HepG2 (cell line): ENCODE results near the gene ZBTB20. TPM values are rescaled to one million over a fixed set of nuclear protein-coding genes. Genes with fewer than 3 reads are reported as not detected.

Experiments
- ATAC-seq: fragments of 200-7000 bp; cut with Tn5 transposase; 3 replicates; pipeline ENCODE4 v1.9.1; 2020; ENCODE audit warnings: mild to moderate bottlenecking, moderate library complexity
- BruUV-seq: library from RNA; stranded (reverse); fragments of 400-500 nt; replicated peaks from 2 replicates; lab custom pipeline; 2021; lab: Mats Ljungman, UMichigan
- CTCF ChIA-PET: fragments of 300-600 bp; formaldehyde crosslinking; extraction: SDS; loops from one replicate; lab custom pipeline; 2021; ENCODE audit warnings: low total read pairs, inconsistent platforms, low intra/inter-chr PET ratio; lab: Yijun Ruan, JAX
- POLR2A ChIA-PET: fragments of 350-600 bp; sonication (Branson Sonifier 250); formaldehyde crosslinking; loops from one replicate; lab custom pipeline; 2020; ENCODE audit warnings: antibody characterized with exemption, inconsistent platforms; lab: Yijun Ruan, JAX
- DNase-seq: peaks from one replicate; pipeline ENCODE4 v3.0.0-alpha.2; 2015; ENCODE audit warnings: low spot score
- FAIRE-seq: peaks from 3 replicates; lab custom pipeline; 2011; peaks lifted over from hg19 to GRCh38; lab: Jason Lieb, UNC
- H2AFZ ChIP-seq: one replicate; pipeline ENCODE4 v1.6.1; 2011; ENCODE audit warnings: low read length, inconsistent platforms
- H3K27ac ChIP-seq: fragments of 300-600 bp; 3 replicates; pipeline ENCODE4 v1.8.0; 2011; ENCODE audit warnings: mixed run types, mild to moderate bottlenecking, mixed read lengths, low read length, inconsistent platforms; ENCODE audit not compliant: insufficient read depth; ENCODE audit errors: extremely low read length
- H3K27me3 ChIP-seq, 2 experiments: fragments of 200-600 bp in 1 of 2; 2 replicates in 1 of 2; 3 replicates in 1 of 2; pipeline versions ENCODE4 v1.6.0 to v1.8.0; 2011; ENCODE audit warnings: low read length in 2 of 2, mild to moderate bottlenecking in 2 of 2, moderate library complexity in 2 of 2, inconsistent platforms in 1 of 2; ENCODE audit not compliant: insufficient read depth in 2 of 2, control insufficient read depth in 1 of 2
- H3K36me3 ChIP-seq, 2 experiments: fragments of 200-600 bp in 1 of 2; replicated peaks in 1 of 2; 2 replicates in 1 of 2; 3 replicates in 1 of 2; pipeline versions ENCODE4 v1.5.1 to v1.8.0; 2011; ENCODE audit warnings: low read length in 2 of 2, inconsistent platforms in 1 of 2; ENCODE audit not compliant: insufficient read depth in 2 of 2, control insufficient read depth in 1 of 2
- H3K4me1 ChIP-seq: 2 replicates; pipeline ENCODE4 v1.5.1; 2012; ENCODE audit warnings: low read length, inconsistent platforms; ENCODE audit not compliant: insufficient read depth
- H3K4me2 ChIP-seq: 2 replicates; pipeline ENCODE4 v1.6.0; 2011; ENCODE audit warnings: low read depth, low read length, inconsistent platforms
- H3K4me3 ChIP-seq, 3 experiments: fragments of 200-600 bp in 1 of 3; sonication (generic), shearing (Covaris generic) in 1 of 3; replicated peaks in 1 of 3; 2 replicates each; pipeline ENCODE4 v1.5.1; 2011 to 2016; ENCODE audit warnings: low read length in 3 of 3, inconsistent platforms in 2 of 3, low read depth in 2 of 3, mild to moderate bottlenecking in 2 of 3, control low read depth in 1 of 3, mixed read lengths in 1 of 3; ENCODE audit not compliant: insufficient read depth in 1 of 3
- H3K79me2 ChIP-seq: one replicate; pipeline ENCODE4 v1.6.1; 2011; ENCODE audit warnings: low read length, inconsistent platforms; ENCODE audit not compliant: insufficient read depth
- H3K9ac ChIP-seq: 2 replicates; pipeline ENCODE4 v1.6.0; 2011; ENCODE audit warnings: mild to moderate bottlenecking, low read depth, low read length, inconsistent platforms; ENCODE audit not compliant: insufficient read depth
- H3K9me3 ChIP-seq: 2 replicates; pipeline ENCODE4 v1.5.1; 2012; ENCODE audit warnings: mild to moderate bottlenecking, low read length
- H4K20me1 ChIP-seq: 2 replicates; pipeline ENCODE4 v1.6.0; 2011; ENCODE audit warnings: inconsistent platforms, mild to moderate bottlenecking, low read length, moderate library complexity; ENCODE audit not compliant: insufficient read depth
- ATM ChIP-seq: fragments of 450-650 bp; IDR thresholded peaks from 2 replicates; pipeline ENCODE4 v1.7.1; 2017; ENCODE audit warnings: mild to moderate bottlenecking, borderline replicate concordance
- CEBPB ChIP-seq: IDR thresholded peaks from 2 replicates; pipeline ENCODE4 v1.6.1; 2011; ENCODE audit warnings: low read depth, low read length, improper control_type of control experiment, borderline replicate concordance
- EEA1 ChIP-seq: sonication (generic); formaldehyde crosslinking; IDR thresholded peaks from 2 replicates; pipeline ENCODE4 v1.5.1; 2020; ENCODE audit warnings: mild to moderate bottlenecking, missing genetic modification reagents, borderline replicate concordance
- HMGA1 ChIP-seq: sonication (generic); formaldehyde crosslinking; conservative IDR thresholded peaks from 2 replicates; pipeline ENCODE4 v1.4.0; 2020; ENCODE audit warnings: missing genetic modification reagents
- KMT2A ChIP-seq: sonication (generic); formaldehyde crosslinking; IDR thresholded peaks from 2 replicates; pipeline ENCODE4 v1.4.0; 2020; ENCODE audit warnings: missing genetic modification reagents
- PHF5A ChIP-seq: IDR thresholded peaks from one replicate; pipeline ENCODE4 v1.6.1; 2018; ENCODE audit warnings: low read depth, missing genetic modification reagents; ENCODE audit not compliant: unreplicated experiment
- TCF7 ChIP-seq: sonication (generic); IDR thresholded peaks from 2 replicates; pipeline ENCODE4 v1.6.1; 2016; ENCODE audit warnings: antibody characterized with exemption, low read depth
- ZKSCAN8 ChIP-seq: IDR thresholded peaks from 2 replicates; pipeline ENCODE4 v1.6.1; 2016; ENCODE audit warnings: borderline replicate concordance, missing genetic modification reagents, missing compliant biosample characterization
- ZNF317 ChIP-seq: sonication (generic); formaldehyde crosslinking; IDR thresholded peaks from 2 replicates; pipeline ENCODE4 v1.5.0; 2020; ENCODE audit warnings: mild to moderate bottlenecking, missing genetic modification reagents
- ZNF326 ChIP-seq: sonication (generic); formaldehyde crosslinking; IDR thresholded peaks from 2 replicates; pipeline ENCODE4 v1.4.0; 2020; ENCODE audit warnings: missing genetic modification reagents, borderline replicate concordance
- ZNF441 ChIP-seq: sonication (generic); formaldehyde crosslinking; IDR thresholded peaks from 2 replicates; pipeline ENCODE4 v1.7.0; 2021; ENCODE audit warnings: missing genetic modification reagents, borderline replicate concordance
- ZNF652 ChIP-seq: IDR thresholded peaks from 2 replicates; pipeline ENCODE4 v1.6.1; 2016; ENCODE audit warnings: low read depth, borderline replicate concordance
- ZNF780A ChIP-seq: sonication (generic); formaldehyde crosslinking; IDR thresholded peaks from 2 replicates; pipeline ENCODE4 v1.8.0; 2022; ENCODE audit warnings: mild to moderate bottlenecking, missing genetic modification reagents, moderate library complexity
- WGBS: methylation state at CpG from one replicate; pipeline ENCODE4 v1.1.6; 2017; ENCODE audit warnings: low lambda C conversion rate; 5-methylcytosine and 5-hydroxymethylcytosine counted together
- in situ Hi-C: cut with HindIII; loops from 2 replicates; pipeline ENCODE4 v1.10.0; 2017; ENCODE audit warnings: low pct_unique_long_range_greater_than_20kb; ENCODE audit not compliant: extremely low pct_ligation_motif_present
- intact Hi-C: fragments of 100-400 bp; cut with micrococcal nuclease; formaldehyde crosslinking; loops from one replicate; pipeline ENCODE4 v1.10.0; 2022; ENCODE audit not compliant: unreplicated experiment
- polyA plus RNA-seq, 8 experiments: library from polyadenylated mRNA; depleted of rRNA in 3 of 8; stranded (reverse) in 7 of 8; unstranded in 1 of 8; fragments of >200 nt; fragmentation: Illumina TruSeq in 4 of 8; extraction: Trizol in 4 of 8; gene quantifications; 2 replicates each; pipeline versions ENCODE4 v1.2.1 to v1.2.3, GENCODE V29; 2011 to 2016; ENCODE audit warnings: low read depth in 4 of 8, missing spikeins in 1 of 8, mixed read lengths in 1 of 8; ENCODE audit not compliant: insufficient read depth in 1 of 8
- total RNA-seq, 5 experiments: library from RNA; depleted of rRNA; stranded (reverse); fragments of >200 nt; fragmentation: Illumina TruSeq; extraction: Trizol; gene quantifications; 2 replicates each; pipeline ENCODE4 v1.2.3, GENCODE V29; 2016; ENCODE audit warnings: low read depth in 1 of 5
- TF ChIP-seq, protein P1 (sequence below): sonication (generic); formaldehyde crosslinking; IDR thresholded peaks from 2 replicates; pipeline ENCODE4 v1.9.0; 2021; ENCODE audit warnings: missing genetic modification reagents, mild to moderate bottlenecking, borderline replicate concordance
- TF ChIP-seq, protein P2 (sequence below): sonication (generic); formaldehyde crosslinking; IDR thresholded peaks from 2 replicates; pipeline ENCODE4 v1.8.1; 2023; ENCODE audit warnings: mild to moderate bottlenecking, missing genetic modification reagents
- TF ChIP-seq, protein P3 (sequence below): sonication (generic); formaldehyde crosslinking; IDR thresholded peaks from 2 replicates; pipeline ENCODE4 v1.4.0; 2020; ENCODE audit warnings: missing genetic modification reagents

ZBTB20 gene
- total and polyA plus RNA-seq, 2 of the 13 experiments (the other 11 are each of a cell fraction or from before 2014, with no cell fraction given) = 1.9 to 8.8 TPM

DNA sequence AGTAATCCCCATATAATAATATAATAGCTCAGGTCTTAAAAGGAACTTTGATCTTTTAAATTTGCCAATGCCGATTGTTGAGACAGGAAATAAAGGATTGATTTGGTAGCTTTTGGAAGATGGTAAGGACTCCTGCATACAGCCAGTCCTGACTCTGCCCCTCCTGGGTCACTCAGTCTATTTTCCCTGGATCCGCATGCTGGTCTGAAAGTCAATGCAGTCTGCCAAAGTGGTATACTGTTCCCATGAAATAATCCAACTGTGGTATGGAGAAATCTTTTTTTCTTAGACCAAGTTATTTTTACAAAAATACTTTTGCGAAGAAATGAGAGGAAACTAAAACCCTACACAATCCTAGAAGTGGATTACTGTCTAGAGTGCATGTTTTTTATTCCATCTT, 662.2 kb downstream of the ZBTB20 start (continued):
- TF ChIP-seq, protein P1, sequence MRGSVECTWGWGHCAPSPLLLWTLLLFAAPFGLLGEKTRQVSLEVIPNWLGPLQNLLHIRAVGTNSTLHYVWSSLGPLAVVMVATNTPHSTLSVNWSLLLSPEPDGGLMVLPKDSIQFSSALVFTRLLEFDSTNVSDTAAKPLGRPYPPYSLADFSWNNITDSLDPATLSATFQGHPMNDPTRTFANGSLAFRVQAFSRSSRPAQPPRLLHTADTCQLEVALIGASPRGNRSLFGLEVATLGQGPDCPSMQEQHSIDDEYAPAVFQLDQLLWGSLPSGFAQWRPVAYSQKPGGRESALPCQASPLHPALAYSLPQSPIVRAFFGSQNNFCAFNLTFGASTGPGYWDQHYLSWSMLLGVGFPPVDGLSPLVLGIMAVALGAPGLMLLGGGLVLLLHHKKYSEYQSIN (CRISPR knock-in tag) = no peak
- TF ChIP-seq ZNF317 (CRISPR knock-in tag) (no peak), ZNF780A (CRISPR knock-in tag) (no peak), KMT2A (no peak), HMGA1 (CRISPR knock-in tag) (no peak), TCF7 (no peak), ZNF326 (CRISPR knock-in tag) (no peak), ZNF441 (CRISPR knock-in tag) (no peak), EEA1 (CRISPR knock-in tag) (no peak), ATM (no peak)
- TF ChIP-seq, protein P2, sequence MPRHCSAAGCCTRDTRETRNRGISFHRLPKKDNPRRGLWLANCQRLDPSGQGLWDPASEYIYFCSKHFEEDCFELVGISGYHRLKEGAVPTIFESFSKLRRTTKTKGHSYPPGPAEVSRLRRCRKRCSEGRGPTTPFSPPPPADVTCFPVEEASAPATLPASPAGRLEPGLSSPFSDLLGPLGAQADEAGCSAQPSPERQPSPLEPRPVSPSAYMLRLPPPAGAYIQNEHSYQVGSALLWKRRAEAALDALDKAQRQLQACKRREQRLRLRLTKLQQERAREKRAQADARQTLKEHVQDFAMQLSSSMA (CRISPR knock-in tag) = no peak
- TF ChIP-seq, protein P3, sequence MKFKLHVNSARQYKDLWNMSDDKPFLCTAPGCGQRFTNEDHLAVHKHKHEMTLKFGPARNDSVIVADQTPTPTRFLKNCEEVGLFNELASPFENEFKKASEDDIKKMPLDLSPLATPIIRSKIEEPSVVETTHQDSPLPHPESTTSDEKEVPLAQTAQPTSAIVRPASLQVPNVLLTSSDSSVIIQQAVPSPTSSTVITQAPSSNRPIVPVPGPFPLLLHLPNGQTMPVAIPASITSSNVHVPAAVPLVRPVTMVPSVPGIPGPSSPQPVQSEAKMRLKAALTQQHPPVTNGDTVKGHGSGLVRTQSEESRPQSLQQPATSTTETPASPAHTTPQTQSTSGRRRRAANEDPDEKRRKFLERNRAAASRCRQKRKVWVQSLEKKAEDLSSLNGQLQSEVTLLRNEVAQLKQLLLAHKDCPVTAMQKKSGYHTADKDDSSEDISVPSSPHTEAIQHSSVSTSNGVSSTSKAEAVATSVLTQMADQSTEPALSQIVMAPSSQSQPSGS = no peak

DNA sequence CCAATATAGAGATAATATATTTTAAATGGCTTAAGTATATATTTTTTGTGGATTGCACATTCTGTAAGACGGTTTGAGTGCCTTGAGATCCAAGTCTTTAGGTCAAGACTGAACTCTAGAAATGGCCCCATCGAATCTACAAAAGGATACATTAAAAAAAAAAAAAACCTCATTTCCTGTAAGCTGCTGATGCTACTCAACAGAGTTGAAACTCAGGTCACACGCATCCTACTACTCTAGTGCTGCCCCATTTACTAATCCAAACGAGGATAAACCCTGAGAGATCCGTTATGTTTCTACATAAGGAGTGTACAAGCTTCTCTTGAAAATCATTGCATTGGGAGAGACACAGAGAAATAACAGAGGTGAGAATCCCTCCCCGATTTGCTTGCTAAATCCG, 666.0 kb downstream of the ZBTB20 start:
- POLR2A ChIA-PET = no interaction called here
- H3K79me2 ChIP-seq = no peaks in the 10 kb centered on the region
- H3K27ac ChIP-seq = no peak overlapping the region
- peaks cover 28% of the 10 kb centered on the region for H3K4me1 ChIP-seq
- FAIRE-seq = no peak
- 96% methylated on average over 7 of the region's 7 CpGs for WGBS
- TF ChIP-seq PHF5A (CRISPR knock-in tag) (no peak), CEBPB (no peak), ZKSCAN8 (CRISPR knock-in tag) (no peak), ZNF652 (CRISPR knock-in tag) (no peak)
- TF ChIP-seq, all 625 proteins: peak for 0
- ATAC-seq (no peak), DNase-seq (no peak)
- Histone ChIP-seq H3K27me3 (no peaks in the 10 kb centered on the region), H4K20me1 (no peaks in the 10 kb centered on the region), H3K4me2 (no peak overlapping the region), H3K4me3 (no peak overlapping the region), H3K9me3 (no peaks in the 10 kb centered on the region), H2AFZ (no peak overlapping the region), H3K9ac (no peak overlapping the region), H3K36me3 (no peaks in the 10 kb centered on the region)
- CTCF ChIA-PET = no interaction called here
- BruUV-seq = no TSS peak
- in situ Hi-C loops (no loop called here), intact Hi-C loops (no loop called here)
